Endothelial cell of umbilical vein (primary cell): ENCODE measurements around the gene RPL31.

ENCODE experiments used
- CTCF ChIP-seq, 2 donors: IDR thresholded peaks; 1 replicate in 1 of 2; 2 replicates in 1 of 2; pipeline ENCODE4 v1.5.1; 2011; ENCODE audit warnings: low read length in 2 of 2, mild to moderate bottlenecking in 2 of 2, moderate library complexity in 2 of 2, control low read depth in 1 of 2, inconsistent platforms in 1 of 2, low read depth in 1 of 2; ENCODE audit not compliant: insufficient read depth in 1 of 2; ENCODE audit errors: extremely low read depth in 1 of 2
- EZH2 ChIP-seq: IDR thresholded peaks from 2 replicates; pipeline ENCODE4 v1.6.1; 2012; ENCODE audit warnings: borderline replicate concordance, low read depth, mild to moderate bottlenecking, moderate library complexity, low read length, inconsistent platforms; ENCODE audit not compliant: severe bottlenecking
- MAX ChIP-seq: IDR thresholded peaks from 2 replicates; pipeline ENCODE4 v1.6.1; 2011; ENCODE audit not compliant: insufficient read depth, insufficient read length
- MYC ChIP-seq: IDR thresholded peaks from one replicate; pipeline ENCODE4 v1.6.1; 2011; ENCODE audit warnings: mild to moderate bottlenecking, low read depth, low read length
- POLR2A ChIP-seq: IDR thresholded peaks from 2 replicates; pipeline ENCODE4 v1.6.1; 2012; ENCODE audit warnings: low read depth, mild to moderate bottlenecking, control low read depth, low read length
- POLR2AphosphoS5 ChIP-seq: IDR thresholded peaks from 2 replicates; pipeline ENCODE4 v1.6.1; 2012; ENCODE audit warnings: low read depth, mild to moderate bottlenecking, control low read depth, low read length, moderate library complexity; ENCODE audit not compliant: insufficient read depth

GRCh38 chr2:100955226-100955625 is 46.9 kb upstream of the RPL31 start:
- TF ChIP-seq POLR2A (no peak), CTCF (IDR thresholded peaks at IDR 0.05; ENCODE audit: extremely low read depth in 1 of 2, insufficient read depth in 1 of 2, low read depth in 1 of 2, low read length in 2 of 2) (no peak), EZH2 (no peak), POLR2AphosphoS5 (no peak), MYC (no peak), MAX (no peak)
